CD14-positive monocyte (primary cell): ENCODE results near the gene CISD2. TPM values are rescaled to one million over a fixed set of nuclear protein-coding genes. Genes with fewer than 3 reads are reported as not detected.

Source experiments
- DNase-seq, 3 donors: peaks; one replicate each; pipeline ENCODE4 v3.0.0-alpha.2; 2011 to 2022
- H2AFZ ChIP-seq: 2 replicates; pipeline ENCODE4 v1.6.0; 2012; ENCODE audit warnings: mild to moderate bottlenecking, low read depth, low read length, inconsistent platforms; ENCODE audit not compliant: insufficient read depth, poor library complexity, severe bottlenecking
- H3K27ac ChIP-seq, 2 donors: 1 replicate in 1 of 2; 2 replicates in 1 of 2; pipeline ENCODE4 v1.5.1; 2012 to 2013; ENCODE audit warnings: low read length in 2 of 2, control low read depth in 1 of 2, inconsistent platforms in 1 of 2, low read depth in 1 of 2, mild to moderate bottlenecking in 1 of 2
- H3K27me3 ChIP-seq, 2 donors: one replicate each; pipeline versions ENCODE4 v1.6.0 to v1.6.1; 2011 to 2013; ENCODE audit warnings: low read length in 2 of 2; ENCODE audit not compliant: control insufficient read depth in 2 of 2, insufficient read depth in 2 of 2
- H3K36me3 ChIP-seq, 2 donors: replicated peaks in 1 of 2; 1 replicate in 1 of 2; 2 replicates in 1 of 2; pipeline versions ENCODE4 v1.5.1 to v1.6.1; 2012 to 2013; ENCODE audit warnings: low read length in 2 of 2, control low read depth in 1 of 2, inconsistent platforms in 1 of 2, mild to moderate bottlenecking in 1 of 2; ENCODE audit not compliant: insufficient read depth in 2 of 2, control insufficient read depth in 1 of 2
- H3K4me1 ChIP-seq, 2 donors: 1 replicate in 1 of 2; 2 replicates in 1 of 2; pipeline versions ENCODE4 v1.5.1 to v1.6.1; 2012 to 2013; ENCODE audit warnings: low read length in 2 of 2, control low read depth in 1 of 2, inconsistent platforms in 1 of 2, mild to moderate bottlenecking in 1 of 2, moderate library complexity in 1 of 2; ENCODE audit not compliant: insufficient read depth in 2 of 2, control insufficient read depth in 1 of 2
- H3K4me2 ChIP-seq: replicated peaks from 2 replicates; pipeline ENCODE3; 2012; ENCODE audit warnings: low read length, moderate library complexity, mild to moderate bottlenecking; ENCODE audit not compliant: poor library complexity, severe bottlenecking; ENCODE audit errors: extremely low read depth
- H3K4me3 ChIP-seq, 3 experiments: fragments of 200-600 bp in 1 of 3; sonication (generic) in 1 of 3; replicated peaks in 1 of 3; 1 replicate in 2 of 3; 2 replicates in 1 of 3; pipeline ENCODE4 v1.5.1; 2011 to 2013; ENCODE audit warnings: low read length in 3 of 3, mild to moderate bottlenecking in 3 of 3, control low read depth in 2 of 3, low read depth in 2 of 3, inconsistent platforms in 1 of 3, moderate library complexity in 1 of 3
- H3K79me2 ChIP-seq: 2 replicates; pipeline ENCODE4 v1.6.0; 2012; ENCODE audit warnings: mild to moderate bottlenecking, control low read depth, inconsistent platforms, low read length, moderate library complexity; ENCODE audit not compliant: insufficient read depth
- H3K9ac ChIP-seq: 2 replicates; pipeline ENCODE4 v1.6.0; 2017; ENCODE audit warnings: low read length, mild to moderate bottlenecking; ENCODE audit not compliant: insufficient read depth, poor library complexity, severe bottlenecking
- H3K9me3 ChIP-seq, 2 donors: replicated peaks in 1 of 2; 1 replicate in 1 of 2; 2 replicates in 1 of 2; pipeline versions ENCODE4 v1.5.1 to v1.6.1; 2012 to 2013; ENCODE audit warnings: low read length in 2 of 2, control low read depth in 1 of 2; ENCODE audit not compliant: control insufficient read depth in 1 of 2, insufficient read depth in 1 of 2
- H4K20me1 ChIP-seq: 2 replicates; pipeline ENCODE4 v1.6.0; 2012; ENCODE audit warnings: mild to moderate bottlenecking, low read length, control low read depth, moderate library complexity; ENCODE audit not compliant: insufficient read depth
- H3K27ac Mint-ChIP-seq, 7 donors: one replicate each; pipeline ENCODE4 v1.8.0; 2020; ENCODE audit warnings: mild to moderate bottlenecking in 7 of 7, mixed read lengths in 7 of 7, moderate library complexity in 6 of 7, inconsistent platforms in 2 of 7
- H3K27me3 Mint-ChIP-seq, 3 donors: one replicate each; pipeline ENCODE4 v1.8.0; 2021 to 2022; ENCODE audit warnings: low read depth in 3 of 3, mild to moderate bottlenecking in 3 of 3, mixed read lengths in 3 of 3, moderate library complexity in 3 of 3, inconsistent platforms in 1 of 3
- H3K36me3 Mint-ChIP-seq, 2 donors: one replicate each; pipeline ENCODE4 v1.8.0; 2020; ENCODE audit warnings: mixed read lengths in 2 of 2, inconsistent platforms in 1 of 2, mild to moderate bottlenecking in 1 of 2
- H3K4me1 Mint-ChIP-seq: one replicate; pipeline ENCODE4 v1.8.0; 2020; ENCODE audit warnings: mild to moderate bottlenecking, mixed read lengths
- H3K4me3 Mint-ChIP-seq, 2 donors: one replicate each; pipeline ENCODE4 v1.8.0; 2020; ENCODE audit warnings: mild to moderate bottlenecking in 2 of 2, mixed read lengths in 2 of 2, moderate library complexity in 1 of 2
- H3K9me3 Mint-ChIP-seq, 7 donors: one replicate each; pipeline ENCODE4 v1.8.0; 2020 to 2022; ENCODE audit warnings: mixed read lengths in 7 of 7, mild to moderate bottlenecking in 6 of 7, moderate library complexity in 6 of 7, inconsistent platforms in 2 of 7
- WGBS: methylation state at CpG from one replicate; pipeline ENCODE4 v1.1.5; 2013; ENCODE audit warnings: missing lambda C conversion rate; ENCODE audit not compliant: insufficient coverage; 5-methylcytosine and 5-hydroxymethylcytosine counted together
- intact Hi-C, 2 donors: fragments of 100-400 bp; cut with micrococcal nuclease; formaldehyde crosslinking; loops; one replicate each; pipeline versions ENCODE4 v1.15.0 to v1.15.1; 2023
- polyA plus RNA-seq, 3 donors: library from polyadenylated mRNA; depleted of rRNA in 1 of 3; unstranded in 2 of 3; stranded (reverse) in 1 of 3; fragments of 300-500 nt in 2 of 3; fragments of >200 nt in 1 of 3; fragmentation: Illumina TruSeq in 2 of 3; gene quantifications; 1 replicate in 2 of 3; 2 replicates in 1 of 3; pipeline ENCODE4 v1.2.3, GENCODE V29; 2012 to 2021
- TF ChIP-seq, protein P1 (sequence below): fragments of 200-600 bp; IDR thresholded peaks from one replicate; pipeline ENCODE4 v1.8.0; 2022; ENCODE audit warnings: antibody characterized with exemption, mild to moderate bottlenecking

Gene CISD2
- polyA plus RNA-seq, 3 donors: 4.5 to 30.2 (median 29.1) TPM

DNA sequence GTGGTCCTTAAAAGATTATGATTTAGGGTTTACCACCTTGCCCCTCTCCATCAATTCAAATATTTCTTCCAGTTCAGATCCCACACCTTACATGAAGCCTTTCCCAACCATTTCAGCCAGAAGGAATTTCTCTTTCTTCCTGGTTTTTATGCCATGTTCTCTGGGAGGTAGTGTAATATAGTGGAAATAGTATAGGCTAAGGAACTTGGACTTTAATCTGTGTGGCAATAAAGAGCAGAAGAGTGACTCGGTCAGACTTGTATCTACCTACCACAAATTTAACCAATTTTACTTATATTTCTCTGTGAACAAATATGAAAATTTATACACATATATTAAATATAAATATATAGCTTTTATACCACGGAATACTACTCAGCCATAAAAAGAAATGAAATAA, 18.4 kb upstream of the CISD2 start:
- Histone ChIP-seq H3K4me2 (no peak overlapping the region), H3K79me2 (no peaks in the 10 kb centered on the region), H3K9me3 (no peaks in the 10 kb centered on the region), H3K36me3 (no peaks in the 10 kb centered on the region), H3K9ac (no peak overlapping the region), H3K4me3 (no peak overlapping the region), H3K4me1 (no peaks in the 10 kb centered on the region), H3K27ac (no peak overlapping the region), H4K20me1 (no peaks in the 10 kb centered on the region), H3K27me3 (no peaks in the 10 kb centered on the region), H2AFZ (no peak overlapping the region)
- no peak overlapping the region for H3K4me3 Mint-ChIP-seq
- peaks cover 0 to 2% (median 0%) of the 10 kb centered on the region in 7 donors for H3K9me3 Mint-ChIP-seq
- H3K36me3 Mint-ChIP-seq: no peaks in the 10 kb centered on the region
- no peak overlapping the region for H3K27ac Mint-ChIP-seq
- no peaks in the 10 kb centered on the region for H3K4me1 Mint-ChIP-seq
- intact Hi-C loops: no loop called here
- WGBS: no CpG with 5 or more reads among the region's 2 CpGs
- no peak for DNase-seq
- TF ChIP-seq, protein P1, sequence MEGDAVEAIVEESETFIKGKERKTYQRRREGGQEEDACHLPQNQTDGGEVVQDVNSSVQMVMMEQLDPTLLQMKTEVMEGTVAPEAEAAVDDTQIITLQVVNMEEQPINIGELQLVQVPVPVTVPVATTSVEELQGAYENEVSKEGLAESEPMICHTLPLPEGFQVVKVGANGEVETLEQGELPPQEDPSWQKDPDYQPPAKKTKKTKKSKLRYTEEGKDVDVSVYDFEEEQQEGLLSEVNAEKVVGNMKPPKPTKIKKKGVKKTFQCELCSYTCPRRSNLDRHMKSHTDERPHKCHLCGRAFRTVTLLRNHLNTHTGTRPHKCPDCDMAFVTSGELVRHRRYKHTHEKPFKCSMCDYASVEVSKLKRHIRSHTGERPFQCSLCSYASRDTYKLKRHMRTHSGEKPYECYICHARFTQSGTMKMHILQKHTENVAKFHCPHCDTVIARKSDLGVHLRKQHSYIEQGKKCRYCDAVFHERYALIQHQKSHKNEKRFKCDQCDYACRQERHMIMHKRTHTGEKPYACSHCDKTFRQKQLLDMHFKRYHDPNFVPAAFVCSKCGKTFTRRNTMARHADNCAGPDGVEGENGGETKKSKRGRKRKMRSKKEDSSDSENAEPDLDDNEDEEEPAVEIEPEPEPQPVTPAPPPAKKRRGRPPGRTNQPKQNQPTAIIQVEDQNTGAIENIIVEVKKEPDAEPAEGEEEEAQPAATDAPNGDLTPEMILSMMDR: no peak
- peaks cover 0 to 2% (median 1%) of the 10 kb centered on the region in 3 donors for H3K27me3 Mint-ChIP-seq

DNA sequence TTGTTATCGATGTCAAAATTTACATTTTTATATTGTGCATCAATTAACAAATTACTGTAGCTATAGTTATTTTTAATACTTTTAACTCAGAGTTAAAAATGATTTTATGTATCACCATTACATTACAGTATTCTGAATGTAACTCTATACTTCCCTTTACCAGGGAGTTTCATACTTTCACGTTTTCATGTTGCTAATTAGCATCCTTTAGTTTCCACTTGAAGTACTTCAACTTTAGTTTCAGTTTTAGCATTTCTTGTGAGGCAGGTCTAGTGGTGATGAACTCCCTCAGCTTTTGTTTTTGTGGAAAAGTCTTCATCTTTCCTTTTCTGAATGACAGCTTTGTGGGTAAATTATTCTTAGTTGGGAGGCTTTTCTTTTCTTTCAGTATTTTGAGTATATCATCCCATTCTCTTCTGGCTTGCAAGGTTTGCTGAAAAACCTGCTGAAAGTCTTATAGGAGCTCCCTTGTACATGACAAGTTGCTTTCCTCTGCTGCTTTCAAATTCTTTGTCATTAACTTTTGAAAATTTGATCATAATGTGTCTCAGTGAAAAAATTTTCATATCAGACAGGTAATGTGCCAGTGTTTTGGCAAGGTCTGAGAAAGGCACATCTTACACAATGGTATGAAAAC, 9.8 kb upstream of the CISD2 start:
- Mint-ChIP-seq H3K4me1 (peaks cover 23% of the 10 kb centered on the region), H3K4me3 (no peak overlapping the region)
- intact Hi-C loops: no loop called here

More for the DNA sequence above, 9.8 kb upstream of the CISD2 start:
- Histone ChIP-seq H3K27ac (no peak overlapping the region), H3K4me3 (no peak overlapping the region), H3K9ac (no peak overlapping the region), H3K4me2 (no peak overlapping the region), H3K27me3 (no peaks in the 10 kb centered on the region), H3K4me1 (peaks cover 18 to 27% of the 10 kb centered on the region in 2 donors), H2AFZ (no peak overlapping the region), H4K20me1 (no peaks in the 10 kb centered on the region), H3K36me3 (no peaks in the 10 kb centered on the region), H3K79me2 (peaks cover 5% of the 10 kb centered on the region), H3K9me3 (peaks cover 4 to 14% of the 10 kb centered on the region in 2 donors)
- peaks cover 0 to 1% (median 0%) of the 10 kb centered on the region in 3 donors for H3K27me3 Mint-ChIP-seq
- H3K9me3 Mint-ChIP-seq: peaks cover 13 to 19% (median 15%) of the 10 kb centered on the region in 7 donors
- TF ChIP-seq, protein P1: no peak
- no peak for DNase-seq
- WGBS: no CpG with 5 or more reads among the region's 2 CpGs
- peaks cover 0 to 7% of the 10 kb centered on the region in 2 donors for H3K36me3 Mint-ChIP-seq
- no peak overlapping the region for H3K27ac Mint-ChIP-seq
